ENCODE measurements around the gene HMGB1.
"Not testable (repeated sequence)": the region's sequence is repeated elsewhere in the genome, so short reads cannot be mapped to it uniquely, and the experiment has no call there.

The HMGB1 gene

GRCh38 chr13:30464496-30465342 is 1.0 kb downstream of the HMGB1 start:
- peak; percentile 22 for DNase-seq

- peak; percentile 23 for DNase-seq
Observed at GRCh38 chr13:30463787-30464495, 1.8 kb downstream of the HMGB1 start.

- DNase-seq: not testable (repeated sequence)
Observed at GRCh38 chr13:30461279-30462066, 4.3 kb downstream of the HMGB1 start.

GRCh38 chr13:30457306-30457891 is 8.3 kb downstream of the HMGB1 start:
- no peak for DNase-seq

GRCh38 chr13:30456290-30456689 is 9.4 kb downstream of the HMGB1 start:
- DNase-seq: no peak

- DNase-seq: no peak
Observed at GRCh38 chr13:30454991-30455390, 10.7 kb downstream of the HMGB1 start.

GRCh38 chr13:30453727-30454126 is 12.0 kb downstream of the HMGB1 start:
- DNase-seq: no peak

- DNase-seq: not testable (repeated sequence)
Observed at GRCh38 chr13:30451476-30451875, 14.3 kb downstream of the HMGB1 start.

- no peak for DNase-seq
Observed at GRCh38 chr13:30450066-30450465, 15.7 kb downstream of the HMGB1 start.

GRCh38 chr13:30448441-30448840 is 17.3 kb downstream of the HMGB1 start:
- no peak for DNase-seq

- peak; percentile 49 for DNase-seq
Observed at GRCh38 chr13:30446126-30446500, 19.6 kb downstream of the HMGB1 start.

GRCh38 chr13:30443957-30444404 is 21.8 kb downstream of the HMGB1 start:
- no peak for DNase-seq

- not testable (repeated sequence) for DNase-seq
Observed at GRCh38 chr13:30443491-30443890, 22.2 kb downstream of the HMGB1 start.

- DNase-seq: no peak
Observed at GRCh38 chr13:30442926-30443325, 22.8 kb downstream of the HMGB1 start.

GRCh38 chr13:30440910-30441703 is 24.6 kb downstream of the HMGB1 start:
- no peak for DNase-seq

- DNase-seq: no peak
Observed at GRCh38 chr13:30438286-30438685, 27.4 kb downstream of the HMGB1 start.

GRCh38 chr13:30437177-30437576 is 28.6 kb downstream of the HMGB1 start:
- DNase-seq: no peak

- DNase-seq: no peak
Observed at GRCh38 chr13:30435911-30436451, 29.8 kb downstream of the HMGB1 start.

GRCh38 chr13:30431269-30431940 is 34.3 kb downstream of the HMGB1 start:
- DNase-seq: no peak

- no peak for DNase-seq
Observed at GRCh38 chr13:30429721-30430694, 35.7 kb downstream of the HMGB1 start.
